Activated naive CD4-positive, alpha-beta T cell treated with anti-CD3 and anti-CD28 coated beads for 36 hours (primary cell): Measurements from ENCODE around the gene PARD6A. TPM values are rescaled to one million over a fixed set of nuclear protein-coding genes. Genes with fewer than 3 reads are reported as not detected.
"Not testable (repeated sequence)": the region's sequence is repeated elsewhere in the genome, so short reads cannot be mapped to it uniquely, and the experiment has no call there.

Source experiments
- CTCF ChIA-PET: fragments of 350-600 bp; sonication (Branson Sonifier 250); formaldehyde crosslinking; loops from one replicate; lab custom pipeline; 2021; ENCODE audit warnings: antibody characterized with exemption; lab: Charles Lee
- DNase-seq: peaks from one replicate; pipeline ENCODE4 v3.0.0-alpha.2; 2020
- H3K27ac Mint-ChIP-seq: one replicate; pipeline ENCODE4 v1.8.0; 2021; ENCODE audit warnings: mild to moderate bottlenecking, mixed read lengths
- H3K27me3 Mint-ChIP-seq: one replicate; pipeline ENCODE4 v1.8.0; 2021; ENCODE audit warnings: low read depth, mixed read lengths
- H3K36me3 Mint-ChIP-seq: one replicate; pipeline ENCODE4 v1.8.0; 2021; ENCODE audit warnings: low read depth, mixed read lengths
- H3K4me1 Mint-ChIP-seq: one replicate; pipeline ENCODE4 v1.8.0; 2021; ENCODE audit warnings: low read depth, mixed read lengths
- H3K4me3 Mint-ChIP-seq: one replicate; pipeline ENCODE4 v1.8.0; 2021; ENCODE audit warnings: mild to moderate bottlenecking, moderate library complexity, mixed read lengths
- H3K9me3 Mint-ChIP-seq: one replicate; pipeline ENCODE4 v1.8.0; 2021; ENCODE audit warnings: mixed read lengths
- intact Hi-C: fragments of 100-400 bp; cut with micrococcal nuclease; formaldehyde crosslinking; loops from one replicate; pipeline ENCODE4 v1.15.1; 2023
- total RNA-seq, 2 experiments: library from RNA; stranded (reverse); gene quantifications; one replicate each; pipeline ENCODE4 v1.2.3, GENCODE V29; 2021

Gene PARD6A
- total RNA-seq, 2 experiments from 2014 or later, result 7.3 to 8.4 TPM

GRCh38 chr16:67678354-67679023 lies 17.7 kb downstream of the PARD6A start:
- intact Hi-C loops, result no loop called here
- Mint-ChIP-seq H3K9me3 (no peaks in the 10 kb centered on the region), H3K4me1 (no peaks in the 10 kb centered on the region), H3K4me3 (no peak overlapping the region), H3K27ac (no peak overlapping the region), H3K27me3 (no peaks in the 10 kb centered on the region), H3K36me3 (no peaks in the 10 kb centered on the region)
- no peak for DNase-seq
- CTCF ChIA-PET, result interaction anchor here (0.5 to 1.0 kb wide), 2 partner anchors 10 to 211 kb away, joined by 3 read pairs; no protein-coding TSS in a partner anchor

- intact Hi-C loops, result no loop called here
- CTCF ChIA-PET, result interaction anchor here (0.8 to 1.1 kb wide), 2 partner anchors 13 to 36 kb away, joined by 3 to 5 read pairs; no protein-coding TSS in a partner anchor
- Mint-ChIP-seq H3K9me3 (no peaks in the 10 kb centered on the region), H3K27ac (no peak overlapping the region), H3K4me1 (peaks cover under 1% of the 10 kb centered on the region), H3K27me3 (no peaks in the 10 kb centered on the region), H3K36me3 (peaks cover 2% of the 10 kb centered on the region), H3K4me3 (no peak overlapping the region)
- no peak for DNase-seq
Observed at GRCh38 chr16:67679935-67680897, 19.5 kb downstream of the PARD6A start.

DNA sequence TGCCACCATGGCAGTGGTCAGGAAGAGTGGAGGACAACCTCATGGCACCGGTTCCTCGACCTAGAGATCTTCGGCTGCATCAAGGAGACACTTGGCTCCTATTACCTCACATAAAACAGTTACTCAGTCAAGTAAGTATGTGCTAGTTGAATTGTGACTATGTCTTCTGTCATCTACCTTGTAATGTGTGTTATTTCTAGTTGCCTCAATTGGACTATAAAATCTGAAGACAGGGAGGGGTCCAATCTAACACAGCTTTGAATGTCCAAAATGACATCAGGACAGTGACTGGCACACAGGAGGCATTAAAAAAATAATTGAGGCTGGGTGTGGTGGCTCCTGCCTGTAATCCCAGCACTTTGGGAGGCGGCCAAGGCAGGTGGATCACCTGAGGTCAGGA lies 23.0 kb downstream of the PARD6A start:
- no peak for DNase-seq
- peaks cover 2% of the 10 kb centered on the region for H3K36me3 Mint-ChIP-seq
- CTCF ChIA-PET, result no interaction called here
- H3K9me3 Mint-ChIP-seq, result no peaks in the 10 kb centered on the region
- H3K4me1 Mint-ChIP-seq, result peaks cover 10% of the 10 kb centered on the region
- H3K4me3 Mint-ChIP-seq, result no peak overlapping the region
- no peaks in the 10 kb centered on the region for H3K27me3 Mint-ChIP-seq
- no peak overlapping the region for H3K27ac Mint-ChIP-seq
- intact Hi-C loops, result no loop called here

GRCh38 chr16:67685388-67686112 lies 24.8 kb downstream of the PARD6A start:
- H3K27me3 Mint-ChIP-seq, result no peaks in the 10 kb centered on the region
- DNase-seq, result no peak
- H3K4me1 Mint-ChIP-seq, result peaks cover 10% of the 10 kb centered on the region
- H3K36me3 Mint-ChIP-seq, result peaks cover 2% of the 10 kb centered on the region
- H3K27ac Mint-ChIP-seq, result no peak overlapping the region
- intact Hi-C loops, result no loop called here
- no peaks in the 10 kb centered on the region for H3K9me3 Mint-ChIP-seq
- CTCF ChIA-PET, result no interaction called here
- H3K4me3 Mint-ChIP-seq, result no peak overlapping the region

DNA sequence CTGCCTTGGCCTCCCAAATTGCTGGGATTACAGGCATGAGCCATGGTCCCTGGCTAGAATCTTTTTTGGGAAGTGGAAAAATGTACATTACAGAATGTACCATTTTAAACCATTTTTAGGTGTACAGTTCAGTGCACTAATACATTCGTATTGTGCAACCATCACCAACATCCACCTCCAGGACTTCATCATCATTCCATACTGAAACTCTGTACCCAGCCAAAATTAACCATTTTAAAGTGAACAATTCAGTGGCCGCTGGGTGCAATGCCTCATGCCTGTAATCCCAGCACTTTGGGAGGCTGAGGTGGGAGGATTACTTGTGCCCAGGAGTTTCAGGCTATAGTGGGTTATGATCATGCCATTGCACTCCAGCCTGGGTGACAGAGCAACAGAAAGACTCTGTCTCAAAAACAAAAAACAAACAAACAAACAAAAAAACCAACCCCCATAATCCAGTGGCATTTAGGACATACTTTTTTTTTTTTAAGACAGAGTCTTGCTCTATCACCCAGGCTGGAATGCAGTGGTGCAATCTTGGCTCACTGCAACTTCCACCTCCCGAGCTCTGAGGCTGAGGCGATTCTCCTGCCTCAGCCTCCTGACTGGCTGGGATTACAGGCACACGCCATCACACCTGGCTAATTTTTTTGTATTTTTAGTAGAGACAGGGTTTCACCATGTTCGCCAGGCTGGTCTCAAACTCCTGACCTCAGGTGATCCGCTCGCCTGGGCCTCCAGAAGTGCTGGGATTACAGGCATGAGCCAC lies 32.9 kb downstream of the PARD6A start:
- CTCF ChIA-PET, result not testable (repeated sequence)

DNA sequence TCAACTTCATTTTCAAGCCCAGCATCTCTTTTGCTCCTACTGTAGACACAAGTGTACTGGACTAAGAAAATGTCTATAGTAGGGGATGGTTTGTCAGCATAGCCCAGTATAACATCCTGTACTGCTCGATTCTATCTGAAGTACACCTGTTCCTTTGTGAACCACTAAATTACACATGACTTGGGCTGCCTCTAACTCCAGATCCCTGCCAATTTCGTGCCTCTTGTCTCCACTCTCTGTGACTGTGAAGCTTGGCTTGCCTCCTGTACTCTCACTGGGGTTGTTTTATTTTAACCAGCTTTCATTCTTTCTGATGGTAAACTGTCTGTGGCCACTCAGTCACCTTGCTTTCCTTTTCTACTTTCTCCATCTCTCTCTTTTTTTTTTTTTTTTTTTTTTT lies 33.9 kb downstream of the PARD6A start:
- H3K4me3 Mint-ChIP-seq, result no peak overlapping the region
- DNase-seq, result no peak
- H3K36me3 Mint-ChIP-seq, result peaks cover 1% of the 10 kb centered on the region
- H3K4me1 Mint-ChIP-seq, result peaks cover 2% of the 10 kb centered on the region
- H3K27me3 Mint-ChIP-seq, result no peaks in the 10 kb centered on the region
- intact Hi-C loops, result no loop called here
- CTCF ChIA-PET, result no interaction called here
- H3K9me3 Mint-ChIP-seq, result no peaks in the 10 kb centered on the region
- H3K27ac Mint-ChIP-seq, result no peak overlapping the region

More for the DNA sequence above, 32.9 kb downstream of the PARD6A start:
- intact Hi-C loops, H3K9me3 Mint-ChIP-seq, H3K27me3 Mint-ChIP-seq, H3K4me1 Mint-ChIP-seq, DNase-seq, H3K4me3 Mint-ChIP-seq, H3K27ac Mint-ChIP-seq, H3K36me3 Mint-ChIP-seq: not testable (repeated sequence)

DNA sequence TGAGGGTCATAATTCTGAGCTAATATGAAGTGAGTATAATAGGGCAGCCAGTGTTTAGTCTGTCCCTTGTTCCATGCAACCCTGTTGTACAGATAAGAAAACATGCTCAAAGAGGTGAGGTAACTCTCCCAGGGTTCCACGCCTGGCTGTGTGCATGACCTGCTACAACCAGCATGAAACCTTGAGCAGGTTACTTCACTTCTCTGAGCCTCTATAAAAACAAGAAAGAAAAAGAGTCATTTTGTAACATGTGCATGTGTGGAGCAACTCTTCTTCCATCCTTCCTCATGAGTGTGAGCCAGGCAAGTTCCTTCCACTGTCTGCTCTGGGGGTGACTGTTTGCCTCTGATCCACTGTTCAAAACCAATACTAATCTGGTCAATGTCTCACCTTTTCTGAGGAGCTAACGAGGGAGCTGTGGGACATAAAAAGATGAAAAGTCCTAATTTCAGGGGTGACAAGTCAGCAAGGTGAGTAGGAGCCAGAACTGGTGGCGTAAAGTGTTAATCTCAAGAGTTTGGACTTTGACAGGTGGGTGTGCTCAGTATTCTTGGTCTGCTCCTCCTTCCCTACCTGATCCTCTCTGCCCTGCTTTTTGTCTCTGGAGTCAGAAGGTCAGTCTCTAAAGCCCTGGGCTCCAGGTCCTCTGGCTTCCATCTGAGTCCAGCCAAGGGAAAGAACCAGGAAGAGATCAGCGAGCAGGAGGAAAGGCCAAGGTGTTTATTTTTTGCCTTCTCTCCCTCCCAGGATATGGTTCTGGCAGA lies 36.8 kb downstream of the PARD6A start:
- H3K9me3 Mint-ChIP-seq, result no peaks in the 10 kb centered on the region
- CTCF ChIA-PET, result interaction anchor here (0.9 kb wide), 1 partner anchor 178 kb away, joined by 3 read pairs; no protein-coding TSS in a partner anchor
- intact Hi-C loops, result no loop called here

DNA sequence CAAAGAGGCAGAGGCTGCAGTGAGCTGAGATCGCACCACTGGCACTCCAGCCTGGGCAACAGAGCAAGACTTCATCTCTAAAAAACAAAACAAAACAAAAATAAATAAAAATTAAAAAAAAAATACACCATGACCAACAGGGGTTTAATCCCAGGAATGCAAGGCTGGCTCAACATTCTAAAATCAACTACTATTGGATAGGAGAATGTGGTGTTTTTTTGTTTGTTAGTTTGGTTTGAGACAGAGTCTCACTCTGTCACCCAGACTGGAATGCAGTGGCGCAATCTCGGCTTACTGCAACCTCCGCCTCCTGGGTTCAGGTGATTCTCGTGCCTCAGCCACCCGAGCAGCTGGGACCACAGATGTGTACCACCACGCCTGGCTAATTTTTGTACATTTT lies 38.5 kb downstream of the PARD6A start:
- H3K27ac Mint-ChIP-seq, result no peak overlapping the region
- intact Hi-C loops, result no loop called here
- DNase-seq, result no peak
- no peak overlapping the region for H3K4me3 Mint-ChIP-seq
- peaks cover 1% of the 10 kb centered on the region for H3K36me3 Mint-ChIP-seq
- H3K27me3 Mint-ChIP-seq, result no peaks in the 10 kb centered on the region
- H3K4me1 Mint-ChIP-seq, result peaks cover 16% of the 10 kb centered on the region
- H3K9me3 Mint-ChIP-seq, result no peaks in the 10 kb centered on the region
- CTCF ChIA-PET, result interaction anchor here (0.7 kb wide), 2 partner anchors 15 to 366 kb away, joined by 3 to 5 read pairs; no protein-coding TSS in a partner anchor

More for the DNA sequence above, 36.8 kb downstream of the PARD6A start:
- Mint-ChIP-seq H3K4me1 (peaks cover 2% of the 10 kb centered on the region), H3K36me3 (peaks cover 1% of the 10 kb centered on the region), H3K4me3 (no peak overlapping the region), H3K27ac (no peak overlapping the region), H3K27me3 (no peaks in the 10 kb centered on the region)
- DNase-seq, result no peak

GRCh38 chr16:67701420-67701819 lies 40.7 kb downstream of the PARD6A start:
- Mint-ChIP-seq H3K9me3 (no peaks in the 10 kb centered on the region), H3K4me3 (no peak overlapping the region), H3K27ac (no peak overlapping the region), H3K4me1 (peaks cover 22% of the 10 kb centered on the region), H3K36me3 (peaks cover 1% of the 10 kb centered on the region), H3K27me3 (no peaks in the 10 kb centered on the region)
- CTCF ChIA-PET, result interaction anchor here (0.9 kb wide), 1 partner anchor 18 kb away, joined by 3 read pairs; the partner anchor contains the start of gene GFOD2
- intact Hi-C loops, result no loop called here
- DNase-seq, result no peak

GRCh38 chr16:67702130-67702529 lies 41.4 kb downstream of the PARD6A start:
- Mint-ChIP-seq H3K4me1 (peaks cover 22% of the 10 kb centered on the region), H3K9me3 (no peaks in the 10 kb centered on the region), H3K27me3 (no peaks in the 10 kb centered on the region), H3K27ac (no peak overlapping the region), H3K36me3 (peaks cover 1% of the 10 kb centered on the region), H3K4me3 (no peak overlapping the region)
- CTCF ChIA-PET, result no interaction called here
- no peak for DNase-seq
- intact Hi-C loops, result no loop called here

- DNase-seq, result peak; percentile 50
- peaks cover 1% of the 10 kb centered on the region for H3K36me3 Mint-ChIP-seq
- intact Hi-C loops, result loop anchor here (1.0 kb wide), 1 partner anchor 16 kb away; the partner anchor contains the start of gene GFOD2
- H3K9me3 Mint-ChIP-seq, result no peaks in the 10 kb centered on the region
- H3K4me3 Mint-ChIP-seq, result no peak overlapping the region
- H3K27ac Mint-ChIP-seq, result peak overlapping the region; percentile 10
- CTCF ChIA-PET, result no interaction called here
- peaks cover 20% of the 10 kb centered on the region for H3K4me1 Mint-ChIP-seq
- no peaks in the 10 kb centered on the region for H3K27me3 Mint-ChIP-seq
Observed at GRCh38 chr16:67703626-67704025, 42.9 kb downstream of the PARD6A start.
